Measurements from ENCODE around the gene SLC25A25. TPM values are rescaled to one million over a fixed set of nuclear protein-coding genes. Genes with fewer than 3 reads are reported as not detected.
"Not testable (repeated sequence)": the region's sequence is repeated elsewhere in the genome, so short reads cannot be mapped to it uniquely, and the experiment has no call there.

The SLC25A25 gene
- total RNA-seq: 5.9 TPM
- long read RNA-seq, partial matches to known transcripts: 0 of 5 reads
- long read RNA-seq, other reads (novel, unspliced or antisense): 1 of 5 reads

DNA sequence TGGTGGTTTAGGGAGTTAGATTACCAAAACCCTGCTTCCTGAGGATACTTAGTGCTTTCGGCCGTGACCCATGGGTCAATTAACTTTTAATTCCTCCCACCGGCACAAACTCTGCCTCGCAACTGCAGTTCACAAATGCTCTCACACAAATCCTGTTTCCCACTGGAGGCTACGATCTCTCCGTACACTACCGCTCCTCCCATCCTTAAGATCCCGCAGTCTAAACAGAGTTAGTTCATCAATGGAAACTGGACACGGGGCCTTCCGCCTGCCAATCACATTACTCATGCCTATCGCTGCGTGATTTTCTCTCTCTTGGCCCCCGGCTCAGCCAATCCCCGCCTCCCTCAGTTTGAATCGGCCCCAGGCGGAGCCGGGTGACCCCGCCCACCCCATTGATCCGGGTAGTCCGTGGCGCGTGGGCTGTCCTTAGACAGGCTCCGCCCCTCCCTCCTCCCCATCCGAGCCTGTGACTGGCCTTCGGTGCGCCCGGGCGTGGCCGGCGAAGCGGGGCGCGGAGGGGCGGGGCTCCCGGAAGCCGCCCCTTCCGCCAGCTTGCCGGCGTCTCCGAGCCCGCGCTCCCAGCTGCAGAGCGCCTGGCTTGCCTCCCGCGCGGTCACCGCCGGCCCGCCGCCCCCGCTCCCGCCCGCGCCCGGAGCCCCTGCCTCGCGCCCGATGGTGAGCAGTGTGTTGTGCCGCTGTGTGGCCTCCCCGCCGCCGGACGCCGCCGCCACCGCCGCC lies at the start of gene SLC25A25:
TSS of gene SLC25A25 (plus strand) at position 588 of the 741 bp plus-strand sequence. CDS start at position 676, 88 bp downstream.
- ATAC-seq (peak; percentile 96), DNase-seq (ENCODE audit: missing footprints) (peak; percentile 100)
- intact Hi-C loops (cut with DNase I): no loop called here

DNA sequence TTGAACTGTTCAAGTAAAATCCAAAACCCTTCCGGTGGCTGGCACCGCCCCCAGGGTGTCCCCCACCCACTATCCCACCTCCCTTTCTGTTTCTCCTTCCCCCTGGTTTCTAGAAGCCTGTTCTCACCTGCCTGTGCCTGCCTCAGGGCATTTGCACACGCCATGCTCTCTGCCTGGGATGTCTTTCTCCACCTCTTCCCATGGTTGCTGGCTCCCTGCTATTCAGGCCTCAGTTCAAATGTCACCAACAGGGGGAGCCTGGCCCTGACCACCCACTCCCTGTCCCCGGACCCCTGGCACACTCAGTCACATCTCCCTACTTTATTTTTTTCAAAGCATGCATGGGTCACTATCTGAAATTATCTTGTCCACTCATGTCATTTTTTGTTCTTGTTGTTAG lies 47.3 kb upstream of the SLC25A25 start:
- DNase-seq (ENCODE audit: missing footprints) (no peak), ATAC-seq (no peak)
- intact Hi-C loops (cut with DNase I): no loop called here

DNA sequence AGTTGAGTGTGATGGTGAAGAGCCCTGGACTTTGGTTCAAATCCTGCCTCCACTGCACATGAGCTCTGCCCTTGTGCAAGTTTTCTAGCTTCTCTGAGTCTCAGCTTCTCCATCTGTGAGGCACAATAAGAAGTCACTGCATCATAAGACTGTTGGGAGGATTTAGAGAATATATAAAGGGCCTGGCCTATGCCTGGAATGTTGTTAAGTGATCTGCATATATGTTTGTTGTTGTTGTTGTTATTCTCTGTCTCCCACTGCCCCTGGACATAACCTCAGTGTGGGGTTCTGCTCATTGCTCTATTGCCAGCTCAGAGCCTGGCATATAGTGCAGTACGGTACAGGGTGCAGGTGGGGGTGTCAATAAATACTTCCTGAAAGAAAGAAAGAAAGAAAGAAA lies 46.9 kb upstream of the SLC25A25 start:
- intact Hi-C loops (cut with DNase I): no loop called here
- no peak for ATAC-seq
- DNase-seq (ENCODE audit: missing footprints): no peak

DNA sequence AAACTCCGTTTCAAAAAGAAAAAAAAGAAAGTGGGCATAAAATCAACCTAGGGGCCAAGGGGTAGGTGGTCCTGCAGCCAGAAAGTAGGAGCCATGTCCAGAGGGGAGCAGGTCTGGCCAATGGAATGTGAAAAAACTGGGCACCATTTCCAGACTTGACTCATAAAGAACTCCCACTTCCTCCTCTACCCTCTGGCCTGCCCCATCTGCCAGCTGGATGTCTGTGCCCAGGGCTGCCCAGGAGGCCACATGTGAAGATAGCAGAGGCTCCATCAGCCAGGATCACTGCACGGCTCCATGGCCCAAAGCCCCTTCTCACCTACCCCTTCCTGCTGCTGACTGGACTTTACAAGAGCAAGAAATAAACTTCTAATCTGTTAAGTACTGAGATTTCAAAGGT lies 45.1 kb upstream of the SLC25A25 start:
- DNase-seq (ENCODE audit: missing footprints) (no peak), ATAC-seq (no peak)
- intact Hi-C loops (cut with DNase I): no loop called here

DNA sequence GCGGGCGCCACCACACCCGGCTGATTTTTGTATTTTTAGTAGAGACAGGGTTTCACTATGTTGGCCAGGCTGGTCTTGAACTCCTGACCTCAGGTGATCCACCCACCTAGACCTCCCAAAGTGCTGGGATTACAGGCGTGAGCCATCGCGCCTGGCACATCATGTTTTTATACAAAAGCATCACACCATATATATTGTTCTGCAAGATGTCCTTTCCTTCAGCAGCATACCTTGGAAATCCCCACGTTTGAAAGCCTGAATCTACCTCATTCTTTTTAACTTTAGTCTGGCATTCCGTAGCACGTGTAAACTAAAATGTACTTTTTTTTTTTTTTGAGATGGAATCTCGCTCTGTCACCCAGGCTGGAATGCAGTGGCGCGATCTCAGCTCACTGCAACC lies 44.4 kb upstream of the SLC25A25 start:
- ATAC-seq; DNase-seq (ENCODE audit: missing footprints); intact Hi-C loops (cut with DNase I): not testable (repeated sequence)

DNA sequence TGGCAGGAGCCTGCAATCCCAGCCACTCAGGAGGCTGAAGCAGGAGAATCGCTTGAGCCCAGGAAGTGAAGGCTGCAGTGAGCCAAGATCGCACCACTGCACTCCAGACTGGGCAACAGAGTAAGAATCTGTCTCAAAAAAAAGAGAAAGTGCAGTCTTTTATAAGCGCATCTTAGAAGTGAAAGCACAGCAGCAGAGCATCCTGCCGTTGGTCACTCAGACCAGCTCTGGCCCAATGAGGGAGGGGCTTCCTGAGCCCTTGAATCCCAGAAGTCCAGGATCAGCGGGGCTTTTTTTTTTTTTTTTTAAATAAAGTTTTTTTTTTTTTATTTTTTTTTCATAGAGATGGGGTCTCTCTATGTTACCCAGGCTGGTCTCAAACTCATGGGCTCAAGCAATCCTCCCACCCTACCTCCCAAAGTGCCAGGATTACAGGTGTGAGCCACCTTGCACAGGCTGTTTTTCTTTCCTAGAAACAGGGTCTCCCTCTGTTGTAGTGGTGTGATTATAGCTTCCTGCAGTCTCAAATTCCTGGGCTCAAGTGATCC lies 43.2 kb upstream of the SLC25A25 start:
- intact Hi-C loops (cut with DNase I): no loop called here
- DNase-seq (ENCODE audit: missing footprints): no peak
- ATAC-seq: no peak

DNA sequence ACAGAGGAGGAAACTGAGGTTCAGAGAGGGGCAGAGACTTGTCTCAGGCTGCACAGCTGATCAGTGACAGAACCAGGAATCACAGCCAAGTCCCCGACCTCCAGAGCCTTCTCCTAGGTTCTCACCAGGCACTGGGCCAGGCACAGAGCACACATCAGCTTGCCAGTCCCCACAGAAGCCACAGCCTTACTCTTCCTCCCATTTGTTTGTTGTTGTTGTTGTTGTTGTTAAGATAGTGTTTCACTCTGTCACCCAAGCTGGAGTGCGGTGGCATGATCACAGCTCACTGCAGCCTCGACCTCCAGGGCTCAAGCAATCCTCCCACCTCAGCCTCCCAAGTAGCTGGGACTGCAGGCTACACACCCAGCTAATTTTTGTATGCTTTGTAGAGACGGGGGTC lies 42.3 kb upstream of the SLC25A25 start:
- no peak for DNase-seq (ENCODE audit: missing footprints)
- ATAC-seq: no peak
- intact Hi-C loops (cut with DNase I): no loop called here

DNA sequence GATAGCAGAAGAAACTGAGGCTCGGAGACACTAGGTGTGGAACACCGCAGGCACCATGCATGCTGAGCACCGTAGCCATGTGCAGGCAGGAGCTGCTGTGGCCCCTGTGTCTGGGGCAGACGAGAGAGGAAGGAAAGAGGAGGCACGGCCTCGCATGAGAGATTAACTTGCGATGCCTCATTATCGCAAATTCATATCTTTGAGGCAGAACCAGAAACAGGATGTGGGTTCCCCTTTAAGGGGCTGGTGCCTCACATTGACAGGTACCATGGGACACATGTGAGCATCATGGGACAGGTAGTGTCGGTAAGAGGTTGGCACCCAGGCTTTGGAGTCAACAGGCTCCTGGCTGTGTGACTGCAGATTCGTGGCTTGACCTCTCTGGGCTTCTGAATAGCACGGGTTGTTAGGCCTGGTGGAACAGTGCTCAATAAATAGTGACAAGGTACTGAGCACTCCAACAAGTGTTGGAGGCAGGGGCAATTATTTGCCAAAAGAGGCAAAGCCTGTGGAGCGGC lies 41.7 kb upstream of the SLC25A25 start:
- ATAC-seq (no peak), DNase-seq (ENCODE audit: missing footprints) (no peak)
- intact Hi-C loops (cut with DNase I): no loop called here

DNA sequence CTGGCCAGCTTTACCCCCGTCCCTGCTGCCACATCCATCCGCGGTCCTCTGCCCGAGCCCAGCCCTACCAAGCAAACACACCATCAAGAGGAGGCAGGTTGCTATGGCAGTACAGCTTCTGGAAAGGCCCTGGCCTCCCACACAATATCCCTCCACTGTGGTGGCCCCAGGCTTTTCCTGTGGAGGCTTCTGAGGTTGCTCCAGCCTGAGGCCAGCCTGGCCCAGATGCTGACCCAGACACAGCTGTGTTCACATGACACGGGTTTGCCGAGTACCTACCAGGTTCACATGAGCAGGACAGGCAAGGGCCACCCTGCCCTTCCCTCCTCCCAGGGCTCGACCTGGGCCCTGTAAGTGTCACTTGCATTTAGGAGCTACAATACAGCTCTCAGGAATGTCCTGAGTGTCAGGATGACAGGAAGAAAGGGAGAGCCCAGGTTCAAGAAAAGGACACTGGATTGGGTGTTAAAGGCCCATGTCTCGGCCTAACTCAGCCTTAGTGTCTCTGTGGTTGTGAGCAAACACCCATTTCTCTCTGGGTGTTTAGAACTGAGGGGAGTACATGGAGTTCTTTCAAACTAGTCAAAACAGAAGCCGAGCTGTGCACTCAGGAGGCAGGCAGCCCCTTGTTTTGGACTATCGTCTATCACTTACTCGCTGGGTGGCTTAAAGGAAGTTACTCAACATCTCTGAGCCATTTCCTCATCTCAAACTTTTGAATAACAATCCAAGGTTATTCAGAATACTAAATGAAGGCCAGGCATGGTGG lies 41.1 kb upstream of the SLC25A25 start:
- intact Hi-C loops (cut with DNase I): no loop called here
- DNase-seq (ENCODE audit: missing footprints) (no peak), ATAC-seq (no peak)

DNA sequence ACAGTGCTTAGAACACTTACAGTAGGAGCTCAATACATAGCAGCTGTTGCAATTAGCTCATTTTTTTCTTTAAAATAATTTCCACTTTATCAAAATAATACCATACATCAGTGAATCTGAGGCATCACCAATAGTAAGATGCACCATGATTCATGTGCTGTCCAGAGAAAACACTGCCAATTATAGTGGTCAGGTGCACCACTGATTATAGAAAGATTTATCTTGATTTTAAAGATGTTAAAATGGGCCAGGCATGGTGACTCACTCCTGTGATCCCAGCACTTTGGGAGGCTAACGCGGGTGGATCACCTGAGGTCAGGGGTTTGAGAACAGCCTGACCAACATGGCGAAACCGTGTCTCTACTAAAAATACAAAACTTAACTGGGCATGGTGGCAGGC lies 40.3 kb upstream of the SLC25A25 start:
- ATAC-seq: no peak
- DNase-seq (ENCODE audit: missing footprints): no peak
- intact Hi-C loops (cut with DNase I): no loop called here

DNA sequence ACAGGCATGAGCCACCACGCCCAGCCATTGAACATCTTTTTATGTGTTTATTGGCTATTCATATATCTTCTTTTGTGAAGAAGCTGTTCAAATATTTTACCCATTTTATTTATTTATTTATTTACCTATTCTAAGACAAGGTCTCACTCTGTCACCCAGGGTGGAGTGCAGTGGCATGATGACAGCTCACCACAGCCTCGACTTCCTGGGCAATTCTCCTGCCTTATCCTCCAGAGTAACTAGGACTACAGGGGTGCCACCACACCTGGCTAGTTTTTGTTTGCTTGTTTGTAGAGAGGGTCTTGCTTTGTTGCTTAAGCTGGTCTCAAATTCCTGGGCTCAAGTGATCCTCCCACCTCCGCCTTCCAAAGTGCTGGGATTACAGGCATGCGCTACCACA lies 34.4 kb upstream of the SLC25A25 start:
- DNase-seq (ENCODE audit: missing footprints) (no peak), ATAC-seq (no peak)
- intact Hi-C loops (cut with DNase I): no loop called here

DNA sequence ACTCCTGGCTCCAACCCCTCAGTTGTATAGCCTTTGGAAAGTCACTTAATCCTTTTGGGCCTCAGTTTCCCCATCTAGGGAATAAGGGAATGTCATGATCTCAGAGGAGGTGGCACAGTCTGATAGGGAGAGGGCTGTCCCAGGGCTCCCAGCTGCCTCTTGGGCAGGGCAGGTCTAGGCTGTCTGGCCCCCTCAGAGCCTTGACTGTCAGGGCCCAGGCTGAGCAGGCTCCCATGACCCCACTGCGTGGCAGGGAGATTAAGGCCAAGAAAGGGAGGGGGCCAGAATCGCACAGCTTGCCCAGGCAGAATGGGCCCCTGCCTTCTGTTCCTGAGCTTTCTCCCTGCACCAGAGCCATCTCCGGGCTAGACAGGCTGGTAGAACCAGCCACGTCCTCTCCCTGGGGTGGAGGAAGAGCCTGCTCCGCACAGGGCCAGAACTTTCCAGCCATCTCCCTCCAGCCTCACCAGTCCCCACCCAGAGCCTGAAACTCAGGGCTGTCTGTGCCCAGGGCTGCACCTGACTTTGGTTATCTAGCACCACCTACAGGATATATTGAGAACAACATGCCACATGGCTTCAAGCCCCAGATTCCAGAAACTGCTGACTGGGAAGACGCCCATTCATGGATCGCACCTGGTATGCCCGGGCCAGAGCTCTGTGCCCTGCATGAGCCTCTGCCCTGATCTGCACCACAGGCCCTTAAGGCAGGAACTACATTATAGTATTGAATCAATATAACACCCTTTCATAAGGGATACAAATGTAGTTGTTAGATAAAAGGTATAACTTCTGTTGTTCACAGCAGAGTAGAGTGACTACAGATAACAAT lies 33.0 kb upstream of the SLC25A25 start:
- intact Hi-C loops (cut with DNase I): loop anchor here (1.0 to 5.0 kb wide), 2 partner anchors 53 to 92 kb away; partner anchors contain the start of gene EEIG1
- ATAC-seq (peak; percentile 96), DNase-seq (ENCODE audit: missing footprints) (peak; percentile 73)

DNA sequence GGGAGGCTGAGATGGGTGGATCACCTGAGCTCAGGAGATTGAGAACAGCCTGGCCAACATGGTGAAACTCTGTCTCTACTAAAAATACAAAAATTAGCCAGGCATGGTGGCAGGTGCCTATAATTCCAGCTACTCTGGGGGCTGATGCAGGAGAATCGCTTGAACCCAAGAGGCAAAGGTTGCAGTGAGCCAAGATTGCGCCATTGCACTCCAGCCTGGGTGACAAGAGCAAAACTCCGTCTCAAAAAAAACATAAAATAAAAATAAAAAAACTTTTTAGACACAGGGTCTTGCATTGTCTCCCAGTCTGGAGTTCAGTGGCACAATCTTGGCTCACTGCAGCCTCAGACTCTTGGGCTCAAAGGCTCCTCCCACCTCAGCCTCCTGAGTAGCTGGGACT lies 31.5 kb upstream of the SLC25A25 start:
- not testable (repeated sequence) for ATAC-seq; DNase-seq (ENCODE audit: missing footprints)
- intact Hi-C loops (cut with DNase I): loop anchor here (5.0 kb wide), 1 partner anchor 54 kb away; the partner anchor contains the start of gene EEIG1

DNA sequence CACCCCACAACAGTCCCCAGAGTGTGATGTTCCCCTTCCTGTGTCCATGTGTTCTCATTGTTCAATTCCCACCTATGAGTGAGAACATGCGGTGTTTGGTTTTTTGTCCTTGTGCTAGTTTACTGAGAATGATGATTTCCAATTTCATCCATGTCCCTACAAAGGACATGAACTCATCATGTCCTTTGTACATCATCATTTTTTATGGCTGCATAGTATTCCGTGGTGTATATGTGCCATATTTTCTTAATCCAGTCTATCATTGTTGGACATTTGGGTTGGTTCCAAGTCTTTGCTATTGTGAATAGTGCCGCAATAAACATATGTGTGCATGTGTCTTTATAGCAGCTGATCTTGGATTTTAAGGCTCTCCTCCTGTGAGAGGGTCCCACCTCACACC lies 27.2 kb upstream of the SLC25A25 start:
- DNase-seq (ENCODE audit: missing footprints); intact Hi-C loops (cut with DNase I); ATAC-seq: not testable (repeated sequence)

DNA sequence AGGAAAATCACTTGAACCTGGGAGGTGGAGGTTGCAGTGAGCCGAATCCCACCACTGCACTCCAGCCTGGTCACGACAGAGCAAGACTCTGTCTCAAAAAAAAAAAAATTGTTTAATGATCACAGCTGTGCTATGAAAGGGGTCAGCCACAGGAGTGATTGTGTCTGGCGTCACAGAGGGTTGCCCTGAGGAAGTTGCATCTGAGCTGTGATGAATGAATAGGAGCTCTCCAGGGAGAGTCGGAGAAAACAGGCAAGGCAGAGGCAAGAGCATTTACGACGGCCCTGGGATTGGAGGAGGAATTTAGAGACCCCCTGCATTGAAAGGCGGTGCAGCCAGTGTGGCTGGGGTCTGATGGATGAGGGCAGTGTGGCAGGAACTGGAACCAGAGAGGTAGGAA lies 26.0 kb upstream of the SLC25A25 start:
- intact Hi-C loops (cut with DNase I): no loop called here
- DNase-seq (ENCODE audit: missing footprints) (no peak), ATAC-seq (no peak)

DNA sequence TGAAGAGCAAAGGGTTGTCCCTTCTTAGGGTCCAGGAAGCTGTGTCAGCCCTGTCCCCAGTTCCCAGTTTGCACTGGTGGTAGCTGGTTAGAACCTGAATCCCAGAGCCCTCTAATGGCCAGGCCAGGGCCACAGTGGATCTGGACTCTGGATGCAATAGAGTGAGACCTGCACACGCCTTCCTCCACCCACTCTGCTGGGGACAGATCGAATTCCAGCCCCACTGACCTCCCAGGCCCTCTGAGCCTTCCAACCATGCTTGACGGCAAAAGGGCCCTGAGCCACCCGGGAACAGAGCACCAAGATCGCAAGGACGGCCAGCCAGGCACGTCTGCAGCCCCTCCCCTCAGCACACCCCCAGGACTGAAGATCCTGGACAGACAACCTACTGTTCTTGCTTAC lies 24.6 kb upstream of the SLC25A25 start:
- intact Hi-C loops (cut with DNase I): no loop called here
- ATAC-seq: no peak
- no peak for DNase-seq (ENCODE audit: missing footprints)

DNA sequence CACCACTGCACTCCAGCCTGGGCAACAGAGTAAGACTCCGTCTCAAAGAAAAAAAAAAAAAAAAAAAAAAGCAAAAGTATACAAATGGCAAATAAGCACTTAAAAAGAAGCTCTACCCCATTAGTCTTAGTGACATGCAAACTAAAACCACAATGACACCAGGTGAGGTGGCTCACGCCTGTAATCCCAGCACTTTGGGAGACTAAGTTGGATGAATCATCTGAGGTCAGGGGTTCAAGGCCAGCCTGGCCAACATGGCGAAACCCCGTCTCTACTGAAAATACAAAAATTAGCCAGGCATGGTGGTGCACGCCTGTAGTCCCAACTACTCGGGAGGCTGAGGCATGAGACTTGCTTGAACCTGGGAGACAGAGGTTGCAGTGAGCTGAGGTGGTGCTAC lies 22.6 kb upstream of the SLC25A25 start:
- DNase-seq (ENCODE audit: missing footprints); ATAC-seq; intact Hi-C loops (cut with DNase I): not testable (repeated sequence)

DNA sequence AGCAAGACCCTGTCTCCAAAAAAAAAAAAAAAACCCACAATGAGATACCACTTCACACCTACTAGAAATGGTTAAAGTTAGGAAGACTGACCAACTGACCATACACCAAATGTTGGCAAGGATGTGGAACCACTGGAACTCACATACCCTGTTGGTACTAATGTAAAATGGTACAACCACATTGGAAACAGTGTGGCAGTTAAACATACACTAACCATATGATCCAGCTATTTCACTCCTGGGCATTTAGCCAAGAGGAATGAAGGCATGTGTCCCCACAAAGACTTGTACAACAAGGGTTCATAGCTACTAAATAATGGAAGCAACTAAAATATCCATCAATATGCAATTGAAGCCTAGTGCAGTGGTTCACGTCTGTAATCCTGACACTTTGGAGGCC lies 22.2 kb upstream of the SLC25A25 start:
- no peak for DNase-seq (ENCODE audit: missing footprints)
- no peak for ATAC-seq
- intact Hi-C loops (cut with DNase I): no loop called here

DNA sequence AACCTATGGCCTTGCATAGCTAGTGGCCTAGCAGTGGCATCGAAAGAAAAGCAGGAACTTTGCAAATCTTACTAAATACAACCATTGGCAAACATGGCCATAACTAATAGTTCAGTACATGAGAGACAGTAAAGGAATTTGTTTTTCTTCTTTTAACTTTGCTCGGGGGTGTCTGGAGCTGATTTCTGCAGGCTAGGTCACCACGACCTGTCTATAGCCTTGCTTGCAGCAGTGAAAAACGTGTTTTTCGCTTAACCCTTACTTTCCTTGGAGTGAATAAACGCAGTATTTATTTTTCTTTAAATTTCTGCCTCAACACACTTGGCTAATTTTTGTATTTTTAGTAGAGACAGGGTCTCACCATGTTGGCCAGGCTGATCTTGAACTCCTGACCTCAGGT lies 20.8 kb upstream of the SLC25A25 start:
- intact Hi-C loops (cut with DNase I): no loop called here
- DNase-seq (ENCODE audit: missing footprints): no peak
- no peak for ATAC-seq

Measured in Right ventricle myocardium inferior (tissue), 1 donor.